Neural crest cell (in vitro differentiated cells): ENCODE results near the gene DLGAP3. TPM values are rescaled to one million over a fixed set of nuclear protein-coding genes. Genes with fewer than 3 reads are reported as not detected.
"Not testable (repeated sequence)": the region's sequence is repeated elsewhere in the genome, so short reads cannot be mapped to it uniquely, and the experiment has no call there.

Experiments used
- DNase-seq: peaks from one replicate; pipeline ENCODE4 v3.0.0; 2021; ENCODE audit warnings: low read depth, mixed read lengths, low spot score
- H3K27ac Mint-ChIP-seq: one replicate; pipeline ENCODE4 v1.8.0; 2021; ENCODE audit warnings: mild to moderate bottlenecking, mixed read lengths; ENCODE audit not compliant: unreplicated experiment
- H3K27me3 Mint-ChIP-seq: 2 replicates; pipeline ENCODE4 v1.8.0; 2021; ENCODE audit warnings: low read depth, mild to moderate bottlenecking, mixed read lengths
- H3K36me3 Mint-ChIP-seq: 2 replicates; pipeline ENCODE4 v1.8.0; 2021; ENCODE audit warnings: low read depth, mild to moderate bottlenecking, mixed read lengths
- H3K4me1 Mint-ChIP-seq: 2 replicates; pipeline ENCODE4 v1.8.0; 2021; ENCODE audit warnings: mixed read lengths
- H3K4me3 Mint-ChIP-seq: one replicate; pipeline ENCODE4 v1.8.0; 2021; ENCODE audit warnings: mild to moderate bottlenecking, mixed read lengths
- H3K9me3 Mint-ChIP-seq: 2 replicates; pipeline ENCODE4 v1.8.0; 2021; ENCODE audit warnings: mixed read lengths
- CTCF ChIP-seq: fragments of 200-600 bp; sonication (generic); conservative IDR thresholded peaks from 2 replicates; pipeline ENCODE4 v1.5.0; 2021; ENCODE audit warnings: antibody characterized with exemption, mild to moderate bottlenecking
- total RNA-seq: library from RNA; stranded (reverse); gene quantifications from 2 replicates; pipeline ENCODE4 v1.2.1, GENCODE V29; 2021

DLGAP3 gene
- total RNA-seq, 1 donor from 2014 or later, result 5.0 TPM

DNA sequence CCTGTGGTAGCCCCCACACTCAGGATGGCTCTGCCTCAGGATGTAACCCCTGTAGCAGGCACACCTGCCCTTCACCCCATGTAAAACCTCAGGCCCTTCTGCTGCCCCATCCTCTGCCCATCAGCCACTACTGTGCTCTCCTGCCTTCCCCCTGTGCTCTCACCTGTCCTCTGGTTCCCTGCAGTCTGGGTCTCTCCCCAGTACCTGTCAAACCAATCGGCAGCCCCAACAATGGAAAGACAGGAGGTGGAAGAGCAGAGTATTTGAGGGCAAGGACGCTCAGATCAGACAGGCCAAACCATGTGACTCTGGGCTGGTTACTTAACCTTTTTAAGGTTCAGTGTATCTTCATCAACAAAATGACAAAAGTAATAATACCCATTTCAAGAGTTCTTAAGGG is 100.8 kb downstream of the DLGAP3 start:
- DNase-seq, result no peak
- H3K4me1 Mint-ChIP-seq, result peaks cover 38% of the 10 kb centered on the region

GRCh38 chr1:34827341-34827941 is 102.0 kb downstream of the DLGAP3 start:
- Mint-ChIP-seq H3K9me3 (peaks cover 2% of the 10 kb centered on the region), H3K27ac (no peak overlapping the region), H3K4me3 (no peak overlapping the region), H3K36me3 (no peaks in the 10 kb centered on the region), H3K27me3 (no peaks in the 10 kb centered on the region), H3K4me1 (peaks cover 33% of the 10 kb centered on the region)
- TF ChIP-seq CTCF, result no peak
- no peak for DNase-seq

More for the DNA sequence above, 100.8 kb downstream of the DLGAP3 start:
- no peaks in the 10 kb centered on the region for H3K27me3 Mint-ChIP-seq
- peaks cover 2% of the 10 kb centered on the region for H3K9me3 Mint-ChIP-seq
- no peak overlapping the region for H3K27ac Mint-ChIP-seq
- H3K36me3 Mint-ChIP-seq, result no peaks in the 10 kb centered on the region
- TF ChIP-seq CTCF, result no peak
- no peak overlapping the region for H3K4me3 Mint-ChIP-seq

DNA sequence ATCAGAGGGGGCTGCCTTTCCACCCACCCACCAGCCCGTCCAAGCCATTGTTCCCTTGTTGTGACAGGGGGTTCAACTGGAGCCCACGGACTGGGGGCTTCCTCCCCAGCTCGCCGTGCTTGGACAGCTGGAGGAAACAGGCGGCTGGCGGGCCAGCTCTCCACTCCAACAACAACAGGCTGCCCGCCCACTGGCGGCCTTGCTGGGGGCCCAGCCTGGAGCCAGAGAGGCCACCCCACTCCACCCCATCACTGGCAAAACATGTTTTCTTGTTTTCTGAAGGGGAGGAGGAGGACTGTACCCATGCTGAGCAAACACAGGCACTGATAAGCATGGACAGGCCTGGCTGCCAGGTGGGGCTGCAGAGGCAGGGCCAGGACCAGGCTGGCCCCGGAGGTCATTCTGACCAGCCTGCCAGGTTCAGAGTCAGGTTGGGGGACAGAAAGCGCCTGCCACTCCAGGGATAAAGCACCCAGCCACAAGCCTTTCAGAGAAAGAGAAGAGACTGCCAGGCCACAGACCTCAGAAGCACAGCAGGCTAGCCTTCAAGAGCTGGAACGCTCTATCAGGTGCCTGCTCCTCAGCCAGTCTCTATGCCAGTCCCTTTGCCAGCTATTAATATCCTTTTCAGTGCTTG is 103.9 kb downstream of the DLGAP3 start:
- no peak for DNase-seq
- Mint-ChIP-seq H3K4me1 (peaks cover 28% of the 10 kb centered on the region), H3K27me3 (no peaks in the 10 kb centered on the region), H3K9me3 (peaks cover 2% of the 10 kb centered on the region), H3K4me3 (no peak overlapping the region), H3K36me3 (no peaks in the 10 kb centered on the region), H3K27ac (no peak overlapping the region)
- TF ChIP-seq CTCF, result no peak

DNA sequence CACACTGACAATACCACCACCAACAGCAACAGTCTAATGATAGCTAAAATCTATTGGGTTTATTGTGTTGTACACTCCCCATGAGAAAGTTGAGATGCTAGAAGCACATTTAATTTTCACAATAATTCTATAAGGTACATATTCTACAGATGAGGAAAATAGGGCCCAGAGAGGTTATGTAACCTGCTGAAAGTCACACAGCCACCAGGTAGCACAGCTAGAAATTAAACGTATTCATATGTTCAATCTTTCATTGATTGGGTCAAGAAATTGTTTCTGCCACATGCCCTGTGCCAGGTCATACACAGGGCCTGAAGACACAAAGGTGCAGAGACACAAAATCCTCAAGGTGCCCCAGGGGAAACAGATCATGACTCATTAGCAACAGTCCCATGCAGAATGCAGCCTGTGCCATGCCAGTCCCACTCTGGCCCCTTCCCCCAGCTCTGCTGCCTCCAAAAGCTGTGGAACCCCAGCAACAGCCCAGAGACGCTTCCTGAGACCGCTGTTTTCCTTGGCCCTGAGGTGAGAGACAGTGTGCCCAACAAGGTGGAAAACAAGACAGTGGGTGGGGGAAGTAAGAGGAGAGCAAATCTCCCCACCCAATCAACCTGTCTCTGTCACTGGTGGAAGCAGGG is 104.5 kb downstream of the DLGAP3 start:
- H3K27ac Mint-ChIP-seq, result peak overlapping the region; percentile 80
- peaks cover 27% of the 10 kb centered on the region for H3K4me1 Mint-ChIP-seq
- no peak overlapping the region for H3K4me3 Mint-ChIP-seq
- H3K9me3 Mint-ChIP-seq, result peaks cover 2% of the 10 kb centered on the region
- TF ChIP-seq CTCF, result no peak
- no peaks in the 10 kb centered on the region for H3K27me3 Mint-ChIP-seq
- no peaks in the 10 kb centered on the region for H3K36me3 Mint-ChIP-seq
- no peak for DNase-seq

DNA sequence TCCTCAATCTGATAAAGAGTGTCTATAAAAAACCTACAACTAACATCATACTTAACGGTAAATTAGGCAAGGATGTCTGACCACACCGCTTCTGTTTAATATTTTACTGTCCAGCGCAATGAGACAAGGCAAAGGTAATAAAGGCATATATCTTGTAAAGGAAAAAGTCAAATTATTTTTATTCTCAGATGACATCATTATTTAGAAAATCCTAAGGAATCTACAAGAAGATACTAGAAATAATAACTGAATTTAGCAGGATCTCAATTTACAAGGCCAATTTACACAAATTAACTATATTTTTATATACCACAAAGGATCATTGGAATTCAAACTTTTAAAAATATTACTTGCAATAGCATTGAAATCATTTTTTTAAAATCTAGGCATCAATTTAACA is 107.2 kb downstream of the DLGAP3 start:
- H3K4me3 Mint-ChIP-seq, result no peak overlapping the region
- no peak for TF ChIP-seq CTCF
- H3K27ac Mint-ChIP-seq, result no peak overlapping the region
- H3K4me1 Mint-ChIP-seq, result peaks cover 21% of the 10 kb centered on the region
- H3K9me3 Mint-ChIP-seq, result peaks cover 2% of the 10 kb centered on the region
- no peaks in the 10 kb centered on the region for H3K36me3 Mint-ChIP-seq
- no peaks in the 10 kb centered on the region for H3K27me3 Mint-ChIP-seq
- DNase-seq, result no peak

DNA sequence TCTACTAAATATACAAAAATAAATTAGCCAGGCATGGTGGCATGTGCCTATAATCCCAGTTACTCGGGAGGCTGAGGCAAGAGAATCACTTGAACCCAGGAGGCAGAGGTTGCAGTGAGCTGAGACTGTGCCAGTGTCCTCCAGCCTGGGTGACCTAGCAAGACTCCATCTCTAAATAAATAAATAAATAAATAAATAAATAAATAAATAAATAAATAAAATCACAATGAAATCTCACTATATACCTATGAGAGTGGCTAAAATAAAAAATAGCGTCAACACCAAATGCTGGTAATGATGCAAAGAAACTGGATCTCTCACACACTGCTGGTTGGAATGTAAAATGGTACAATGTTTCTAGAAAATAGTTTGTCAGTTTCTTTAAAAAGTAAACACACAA is 110.6 kb downstream of the DLGAP3 start:
- not testable (repeated sequence) for H3K4me3 Mint-ChIP-seq, H3K27ac Mint-ChIP-seq, DNase-seq, H3K36me3 Mint-ChIP-seq, H3K4me1 Mint-ChIP-seq, H3K9me3 Mint-ChIP-seq, H3K27me3 Mint-ChIP-seq
